Fibroblast of skin of back (primary cell): ENCODE data around the gene ST8SIA2.

Experiments
- DNase-seq: peaks from one replicate; pipeline ENCODE4 v3.0.0-alpha.2; 2013

ST8SIA2 gene

DNA sequence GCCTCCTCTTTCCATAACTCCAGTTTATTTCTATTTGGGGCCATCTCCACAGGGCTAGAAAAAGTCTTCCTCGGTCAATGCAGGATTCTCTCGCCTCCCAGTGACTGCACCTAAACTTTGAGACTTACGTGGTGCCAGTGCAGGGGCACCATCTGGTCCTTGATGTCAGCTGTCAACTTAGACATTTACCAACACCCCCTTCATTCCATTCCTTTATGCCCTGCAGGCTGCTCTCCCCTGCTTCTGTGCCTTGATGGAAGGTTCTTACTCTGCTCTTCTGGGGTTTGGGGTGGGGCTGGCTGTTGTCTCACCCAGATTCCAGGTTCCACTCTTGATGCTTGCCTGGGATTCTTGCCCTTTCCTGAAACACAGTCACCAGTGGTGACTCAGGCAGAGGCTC lies 101.8 kb downstream of the ST8SIA2 start:
- peak; percentile 19 for DNase-seq

DNA sequence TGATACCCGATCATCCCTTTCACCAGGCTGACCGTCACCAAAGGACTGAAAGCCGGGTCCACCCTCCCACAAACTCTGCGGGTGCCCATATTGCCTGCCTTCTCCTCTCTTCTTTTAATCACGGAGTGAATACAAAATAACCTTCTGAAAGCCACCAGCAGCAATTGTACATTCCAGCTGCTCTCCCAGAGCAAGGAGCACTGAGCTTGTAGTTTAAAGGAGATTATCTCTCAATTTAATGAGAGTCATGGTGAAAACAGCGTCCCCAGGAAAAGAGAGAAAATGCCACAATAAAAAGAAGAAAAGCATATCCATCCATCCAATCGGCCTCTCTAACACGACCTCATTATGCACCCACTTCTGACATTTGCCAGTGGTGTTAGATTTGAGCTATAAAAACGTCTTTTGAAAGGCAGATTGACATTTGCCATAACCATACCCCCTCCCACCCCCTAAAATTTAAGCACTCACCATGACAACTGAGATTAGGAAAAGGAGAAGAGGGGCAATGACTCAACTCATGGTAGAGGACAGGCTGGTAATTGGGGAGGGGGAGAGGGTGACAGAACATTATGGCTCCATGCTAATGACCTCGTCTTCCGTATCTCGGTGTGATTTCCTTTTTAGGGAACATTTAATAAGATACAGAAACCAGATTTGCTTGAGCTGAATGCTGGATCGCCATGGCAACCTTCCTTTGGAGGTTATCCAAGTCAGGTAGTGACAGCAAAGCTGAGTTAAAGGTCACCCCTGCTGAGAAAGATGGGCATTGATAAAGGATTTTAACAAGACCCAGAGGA lies 106.2 kb downstream of the ST8SIA2 start:
- DNase-seq = no peak

DNA sequence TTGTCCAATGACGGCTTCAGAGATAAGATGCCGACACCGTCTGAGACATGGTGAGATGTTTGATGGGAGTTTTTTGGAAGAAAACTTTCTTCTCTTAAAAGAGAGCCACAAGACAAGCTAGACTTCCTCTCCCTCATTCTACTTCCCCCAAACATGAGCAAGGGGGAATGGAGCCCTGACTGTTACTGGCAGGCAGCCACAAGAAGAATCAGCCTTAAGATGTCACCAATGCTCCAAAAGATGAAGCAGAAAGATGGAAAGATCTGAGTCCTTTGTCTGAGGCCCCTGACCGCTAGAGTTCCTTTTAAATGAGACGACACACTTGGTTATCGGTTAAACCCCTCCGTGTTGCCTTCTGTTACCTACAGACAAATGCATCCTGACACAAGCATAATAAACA lies 108.7 kb downstream of the ST8SIA2 start:
- DNase-seq = no peak

DNA sequence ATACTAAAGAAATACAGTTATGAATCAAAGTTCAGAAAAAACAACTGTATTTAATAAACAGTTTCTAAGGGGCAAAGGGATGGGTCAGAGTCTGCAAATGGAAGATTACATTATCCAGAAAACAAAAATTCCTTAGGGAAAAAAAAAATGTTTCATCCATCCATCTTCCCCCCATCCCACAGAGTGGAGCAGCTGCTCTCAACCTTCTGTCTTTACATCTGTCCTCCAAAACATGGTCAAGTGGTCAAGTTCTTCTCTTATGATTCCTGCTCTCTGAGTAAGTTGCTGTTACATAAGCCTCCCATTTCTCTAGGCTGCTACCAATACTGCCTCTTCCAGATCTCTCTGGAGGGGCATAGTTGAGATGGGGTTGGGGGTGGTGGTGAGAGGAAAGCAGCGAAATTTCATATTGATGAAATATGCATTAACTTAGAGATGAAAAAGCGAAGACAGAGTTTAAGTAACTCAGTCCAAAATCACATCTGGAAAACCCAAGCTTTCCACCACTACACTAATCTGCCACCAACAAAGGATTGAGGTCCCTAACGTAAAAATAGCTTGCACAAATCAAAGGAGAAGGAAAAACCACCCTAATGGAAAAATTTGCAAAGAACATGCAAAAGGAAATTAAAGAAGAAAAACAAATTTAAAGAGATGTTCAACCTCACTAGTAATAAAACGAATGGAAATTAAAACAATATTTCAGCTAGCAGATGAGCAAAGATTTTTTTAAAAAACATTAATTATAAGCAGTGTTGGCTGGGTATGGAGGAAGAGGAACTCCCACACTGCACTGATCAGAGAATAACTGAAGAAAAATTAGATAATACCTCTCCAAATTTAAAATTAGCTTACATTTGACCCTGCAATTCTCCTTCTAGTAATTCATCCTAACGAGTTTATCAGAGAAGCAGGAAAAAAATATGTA lies 109.5 kb downstream of the ST8SIA2 start:
- DNase-seq = no peak

DNA sequence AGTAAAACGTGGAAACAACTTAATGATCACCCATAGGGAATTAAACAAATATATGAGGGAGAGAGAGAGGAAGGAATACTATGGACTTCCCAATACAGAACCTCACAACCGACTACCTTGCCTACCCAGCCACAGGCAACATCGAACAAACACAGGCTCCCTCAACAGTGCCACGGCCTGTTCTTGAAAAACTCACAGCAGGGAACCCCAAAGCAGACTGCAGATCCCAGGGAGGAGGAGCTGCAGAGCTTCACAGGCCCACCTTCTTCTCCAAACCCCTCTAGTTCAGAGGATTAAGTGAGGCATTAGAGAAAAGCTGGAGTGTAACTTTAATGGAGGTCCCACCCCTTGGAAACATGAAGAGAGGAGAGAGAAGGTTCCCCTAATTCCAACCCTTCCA lies 110.2 kb downstream of the ST8SIA2 start:
- DNase-seq = no peak

DNA sequence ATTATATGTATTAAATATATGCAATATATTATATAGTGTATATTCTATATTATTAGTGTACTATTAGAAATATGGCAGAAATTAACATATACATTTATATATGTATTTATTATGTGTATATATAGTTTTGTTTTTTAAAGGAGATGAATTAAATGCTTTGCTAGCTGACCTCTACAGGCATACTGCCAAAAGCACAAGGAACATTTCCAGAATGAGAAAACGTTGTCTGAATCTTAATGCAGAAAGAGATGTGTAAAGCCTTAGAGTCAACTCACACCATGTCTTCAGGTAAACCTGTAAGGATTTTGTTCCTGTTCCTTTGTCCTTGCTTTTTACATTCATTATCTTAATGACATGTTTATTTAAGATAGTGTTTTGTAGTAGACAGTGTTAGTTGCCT lies 111.9 kb downstream of the ST8SIA2 start:
- DNase-seq = no peak

DNA sequence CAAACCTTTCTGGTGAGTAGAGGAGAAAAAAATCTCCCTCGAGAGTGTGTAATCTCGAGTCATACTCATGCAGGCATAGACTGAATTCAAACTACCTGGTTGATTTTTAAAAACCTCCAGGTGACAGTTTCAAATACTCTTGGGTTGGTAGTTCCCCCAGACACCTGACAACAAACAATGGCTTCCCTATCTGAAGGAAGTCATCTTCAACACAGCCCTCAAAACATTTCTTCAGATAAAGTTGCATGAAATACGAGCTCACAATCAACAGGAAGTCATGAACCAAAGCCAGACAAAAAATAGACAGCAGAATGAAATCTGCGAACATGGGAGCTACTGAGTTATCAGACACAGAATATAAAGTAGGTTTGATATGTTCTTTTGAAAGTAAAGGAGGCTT lies 112.8 kb downstream of the ST8SIA2 start:
- no peak for DNase-seq

DNA sequence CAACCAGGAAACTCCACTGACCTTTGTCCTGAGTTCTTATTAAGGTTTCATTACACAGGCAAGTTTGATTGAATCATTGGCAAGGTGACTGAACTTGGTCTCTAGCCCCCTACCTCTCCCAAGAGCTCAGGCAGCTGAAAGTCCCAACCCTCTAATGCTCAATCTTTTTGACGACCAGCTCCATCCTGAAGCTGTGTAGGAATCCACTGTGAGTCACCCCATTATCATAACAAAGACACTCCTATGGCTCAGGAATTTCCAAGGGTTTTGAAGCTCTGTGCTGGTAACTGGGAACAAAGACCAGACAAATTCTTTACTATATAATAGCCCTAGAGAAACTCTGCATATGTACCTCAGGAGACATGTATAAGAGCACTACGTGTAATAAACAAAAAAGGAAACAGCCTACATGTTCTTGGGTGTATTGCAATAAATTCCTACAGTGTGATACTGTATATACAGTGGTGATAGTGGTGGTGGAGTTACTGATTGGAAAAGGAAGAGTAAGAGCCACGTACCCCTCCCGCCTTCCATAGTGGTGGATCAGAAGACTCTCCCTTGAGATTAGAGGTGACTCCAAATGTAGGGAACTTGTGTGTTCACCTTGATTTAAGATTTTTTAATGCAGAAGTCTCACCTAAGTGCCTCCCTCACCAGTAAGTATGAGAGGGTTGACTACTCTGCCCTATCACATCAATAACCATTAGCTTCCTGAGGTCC lies 116.6 kb downstream of the ST8SIA2 start:
- DNase-seq = peak; percentile 79
